ENCODE measurements around the gene PIK3R1. TPM values are rescaled to one million over a fixed set of nuclear protein-coding genes. Genes with fewer than 3 reads are reported as not detected.
"Not testable (repeated sequence)": the region's sequence is repeated elsewhere in the genome, so short reads cannot be mapped to it uniquely, and the experiment has no call there.

The PIK3R1 gene
- total RNA-seq, 2 donors from 2014 or later: 81.8 to 91.5 TPM

DNA sequence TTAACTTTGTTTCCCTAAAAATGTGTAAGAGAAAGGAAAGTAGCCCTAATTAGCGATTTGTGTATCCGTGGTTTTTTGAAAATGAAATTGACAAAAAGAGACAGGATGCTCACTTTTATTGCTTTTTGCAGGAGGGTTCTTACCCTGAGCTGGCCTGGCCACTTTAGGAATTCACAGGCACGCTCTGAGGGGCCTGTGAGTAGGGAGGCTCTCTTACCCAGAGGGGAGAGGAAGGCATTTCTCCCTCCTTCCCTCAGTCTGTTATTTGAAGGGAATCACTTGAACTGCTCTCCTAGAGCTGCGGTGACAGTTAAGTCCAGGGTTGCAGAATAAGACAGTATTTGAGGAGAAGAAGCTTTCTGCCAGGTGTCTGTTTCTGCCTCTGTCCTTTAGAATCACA lies 16.7 kb downstream of the PIK3R1 start:
- no peak overlapping the region for H3K4me3 ChIP-seq
- peaks cover 33 to 73% of the 10 kb centered on the region in 2 donors for H3K4me1 ChIP-seq (ENCODE audit: control insufficient read depth in 1 of 2, low read depth in 2 of 2)
- H3K27ac ChIP-seq: no peak overlapping the region
- DNase-seq (ENCODE audit: low spot score) (no peak), ATAC-seq (ENCODE audit: insufficient number of reproducible peaks, low FRiP score, low read depth) (no peak)
- TF ChIP-seq, protein P1, sequence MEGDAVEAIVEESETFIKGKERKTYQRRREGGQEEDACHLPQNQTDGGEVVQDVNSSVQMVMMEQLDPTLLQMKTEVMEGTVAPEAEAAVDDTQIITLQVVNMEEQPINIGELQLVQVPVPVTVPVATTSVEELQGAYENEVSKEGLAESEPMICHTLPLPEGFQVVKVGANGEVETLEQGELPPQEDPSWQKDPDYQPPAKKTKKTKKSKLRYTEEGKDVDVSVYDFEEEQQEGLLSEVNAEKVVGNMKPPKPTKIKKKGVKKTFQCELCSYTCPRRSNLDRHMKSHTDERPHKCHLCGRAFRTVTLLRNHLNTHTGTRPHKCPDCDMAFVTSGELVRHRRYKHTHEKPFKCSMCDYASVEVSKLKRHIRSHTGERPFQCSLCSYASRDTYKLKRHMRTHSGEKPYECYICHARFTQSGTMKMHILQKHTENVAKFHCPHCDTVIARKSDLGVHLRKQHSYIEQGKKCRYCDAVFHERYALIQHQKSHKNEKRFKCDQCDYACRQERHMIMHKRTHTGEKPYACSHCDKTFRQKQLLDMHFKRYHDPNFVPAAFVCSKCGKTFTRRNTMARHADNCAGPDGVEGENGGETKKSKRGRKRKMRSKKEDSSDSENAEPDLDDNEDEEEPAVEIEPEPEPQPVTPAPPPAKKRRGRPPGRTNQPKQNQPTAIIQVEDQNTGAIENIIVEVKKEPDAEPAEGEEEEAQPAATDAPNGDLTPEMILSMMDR (IDR thresholded peaks at IDR 0.05): no peak
- H3K36me3 ChIP-seq: no peaks in the 10 kb centered on the region
- H3K9me3 ChIP-seq: no peaks in the 10 kb centered on the region
- no peaks in the 10 kb centered on the region for H3K27me3 ChIP-seq (replicated peaks; ENCODE audit: insufficient read depth)

DNA sequence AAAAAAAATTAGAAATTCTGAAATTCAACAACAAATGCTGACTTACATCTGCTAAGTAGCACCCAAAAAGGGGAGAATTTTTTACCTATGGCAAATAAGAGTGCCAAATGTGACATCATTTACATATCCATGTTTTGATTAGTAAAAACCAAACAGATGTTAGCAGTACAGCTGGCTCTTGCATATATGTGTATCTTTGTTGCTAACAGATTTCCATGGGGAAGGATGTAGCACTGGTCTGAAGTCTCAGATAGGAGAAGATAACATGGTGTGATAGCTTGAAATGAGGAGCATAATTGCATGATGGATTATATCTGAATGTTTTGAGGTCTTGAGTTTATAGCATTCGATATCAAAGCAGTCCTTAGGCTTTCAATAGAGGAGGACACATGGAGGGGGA lies 17.5 kb downstream of the PIK3R1 start:
- TF ChIP-seq, protein P1 (IDR thresholded peaks at IDR 0.05): no peak
- DNase-seq (ENCODE audit: low spot score) (no peak), ATAC-seq (ENCODE audit: insufficient number of reproducible peaks, low FRiP score, low read depth) (no peak)
- no peaks in the 10 kb centered on the region for H3K9me3 ChIP-seq
- H3K36me3 ChIP-seq: no peaks in the 10 kb centered on the region
- no peaks in the 10 kb centered on the region for H3K27me3 ChIP-seq (replicated peaks; ENCODE audit: insufficient read depth)
- H3K4me3 ChIP-seq: no peak overlapping the region
- peaks cover 36 to 81% of the 10 kb centered on the region in 2 donors for H3K4me1 ChIP-seq (ENCODE audit: control insufficient read depth in 1 of 2, low read depth in 2 of 2)
- H3K27ac ChIP-seq: no peak overlapping the region

DNA sequence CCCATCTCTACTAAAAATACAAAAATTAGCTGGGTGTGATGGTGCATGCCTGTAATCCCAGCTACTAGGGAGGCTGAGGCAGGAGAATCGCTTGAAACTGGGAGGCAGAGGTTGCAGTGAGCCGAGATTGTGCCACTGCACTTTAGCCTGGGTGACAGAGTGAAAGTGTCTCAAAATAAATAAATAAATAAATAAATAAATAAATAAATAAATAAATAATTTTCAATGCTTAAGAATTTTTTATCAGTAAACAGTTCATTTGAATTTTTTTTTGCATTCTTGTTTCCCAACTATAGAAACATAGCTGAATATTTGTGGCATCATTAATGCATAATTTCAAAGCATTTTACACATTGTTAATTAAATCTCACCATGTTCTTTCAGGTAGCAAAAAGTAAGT lies 19.7 kb downstream of the PIK3R1 start:
- ATAC-seq (ENCODE audit: insufficient number of reproducible peaks, low FRiP score, low read depth); H3K27ac ChIP-seq; H3K4me3 ChIP-seq; H3K36me3 ChIP-seq; H3K27me3 ChIP-seq (replicated peaks; ENCODE audit: insufficient read depth); H3K9me3 ChIP-seq; DNase-seq (ENCODE audit: low spot score): not testable (repeated sequence)
- peaks cover 36 to 84% of the 10 kb centered on the region in 2 donors for H3K4me1 ChIP-seq (ENCODE audit: control insufficient read depth in 1 of 2, low read depth in 2 of 2)

- Histone ChIP-seq H3K9me3 (no peaks in the 10 kb centered on the region), H3K27ac (peak overlapping the region in 1 of 2 donors; percentile 9), H3K36me3 (no peaks in the 10 kb centered on the region), H3K4me3 (no peak overlapping the region), H3K27me3 (replicated peaks; ENCODE audit: insufficient read depth) (no peaks in the 10 kb centered on the region), H3K4me1 (ENCODE audit: control insufficient read depth in 1 of 2, low read depth in 2 of 2) (peaks cover 36 to 84% of the 10 kb centered on the region in 2 donors)
- ATAC-seq (ENCODE audit: insufficient number of reproducible peaks, low FRiP score, low read depth) (no peak), DNase-seq (ENCODE audit: low spot score) (no peak)
- TF ChIP-seq, protein P1 (IDR thresholded peaks at IDR 0.05): no peak
Observed at GRCh38 chr5:68237715-68238114, 22.2 kb downstream of the PIK3R1 start.

DNA sequence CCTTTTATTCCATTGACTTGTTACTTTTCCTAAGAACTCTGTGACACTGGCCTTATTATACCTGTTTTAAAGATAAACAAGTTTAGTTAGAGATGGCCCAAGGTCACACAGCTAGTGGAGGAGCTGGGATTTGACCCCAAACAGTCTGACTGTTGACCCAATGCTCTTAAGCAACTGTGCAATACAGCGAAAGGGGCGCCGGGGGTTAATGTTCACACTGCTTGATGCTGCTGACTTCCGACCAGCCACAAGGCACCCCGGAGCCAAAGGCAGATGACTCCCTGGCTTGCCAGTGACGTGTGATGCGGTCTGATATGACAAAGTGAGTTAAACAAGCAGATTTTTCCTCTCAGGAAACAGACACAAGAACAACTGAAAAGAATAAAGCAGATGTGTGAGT lies 23.9 kb downstream of the PIK3R1 start:
- Histone ChIP-seq H3K36me3 (no peaks in the 10 kb centered on the region), H3K4me1 (ENCODE audit: control insufficient read depth in 1 of 2, low read depth in 2 of 2) (peaks cover 34 to 88% of the 10 kb centered on the region in 2 donors), H3K27me3 (replicated peaks; ENCODE audit: insufficient read depth) (no peaks in the 10 kb centered on the region), H3K9me3 (no peaks in the 10 kb centered on the region), H3K4me3 (peak overlapping the region; percentile 42), H3K27ac (no peak overlapping the region)
- TF ChIP-seq, protein P1 (IDR thresholded peaks at IDR 0.05): no peak
- ATAC-seq (ENCODE audit: insufficient number of reproducible peaks, low FRiP score, low read depth) (no peak), DNase-seq (ENCODE audit: low spot score) (peak; percentile 52)

DNA sequence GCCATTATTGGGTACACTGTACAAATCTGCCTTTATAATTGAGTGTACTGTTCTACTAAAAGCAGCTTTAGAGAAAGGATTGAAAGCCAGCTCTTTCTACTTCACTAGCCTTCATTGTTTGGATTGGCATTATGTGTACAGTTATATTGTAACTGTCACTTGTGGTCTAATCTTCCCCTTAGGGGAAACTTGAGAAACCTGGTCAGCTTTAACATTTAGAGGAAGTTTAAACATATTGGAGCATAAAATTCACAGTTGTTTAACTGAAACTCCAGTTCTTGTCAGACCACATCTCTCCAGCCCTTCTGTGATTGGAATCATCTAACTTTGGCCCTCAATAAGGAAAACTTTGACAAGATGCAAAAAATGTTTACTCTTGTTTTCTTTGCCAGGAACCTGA lies 24.6 kb downstream of the PIK3R1 start:
- DNase-seq (ENCODE audit: low spot score) (no peak), ATAC-seq (ENCODE audit: insufficient number of reproducible peaks, low FRiP score, low read depth) (no peak)
- Histone ChIP-seq H3K9me3 (no peaks in the 10 kb centered on the region), H3K36me3 (no peaks in the 10 kb centered on the region), H3K27me3 (replicated peaks; ENCODE audit: insufficient read depth) (no peaks in the 10 kb centered on the region), H3K27ac (no peak overlapping the region), H3K4me3 (no peak overlapping the region), H3K4me1 (ENCODE audit: control insufficient read depth in 1 of 2, low read depth in 2 of 2) (peaks cover 37 to 91% of the 10 kb centered on the region in 2 donors)
- TF ChIP-seq, protein P1 (IDR thresholded peaks at IDR 0.05): no peak

Data from thoracic aorta (tissue), 2 donors.